Neural progenitor cell (in vitro differentiated cells): ENCODE measurements around the gene SUGCT.

Experiments
- CTCF ChIP-seq: fragments of 200-600 bp; sonication (generic); IDR thresholded peaks from 2 replicates; pipeline ENCODE4 v1.5.1; 2017; ENCODE audit warnings: antibody characterized with exemption, mild to moderate bottlenecking
- EZH2 ChIP-seq: fragments of 200-600 bp; sonication (generic); IDR thresholded peaks from 2 replicates; pipeline ENCODE4 v1.6.1; 2017; ENCODE audit warnings: antibody characterized with exemption, mild to moderate bottlenecking, moderate library complexity
- EZH2phosphoT487 ChIP-seq: fragments of 200-600 bp; sonication (generic); IDR thresholded peaks from 2 replicates; pipeline ENCODE4 v1.6.1; 2017; ENCODE audit warnings: antibody characterized with exemption

- no peak for TF ChIP-seq CTCF
- no peak for TF ChIP-seq EZH2
- TF ChIP-seq EZH2phosphoT487 = no peak
Measured at GRCh38 chr7:40569326-40569725, 434.5 kb downstream of the SUGCT start.
